A673 (cell line): ENCODE results near the gene NAT16.

Experiments
- EZH2 ChIP-seq: fragments of 200-600 bp; sonication (generic); IDR thresholded peaks from 2 replicates; pipeline ENCODE4 v1.6.1; 2017; ENCODE audit warnings: borderline replicate concordance, low read depth, mild to moderate bottlenecking, mixed read lengths, antibody characterized with exemption, low read length; ENCODE audit not compliant: poor library complexity, severe bottlenecking
- TF ChIP-seq, protein P1 (sequence below): fragments of 300-800, 200-600 bp; sonication (generic); conservative IDR thresholded peaks from 2 replicates; pipeline ENCODE4 v1.5.1; 2017; ENCODE audit warnings: low read depth, mild to moderate bottlenecking, antibody characterized with exemption, low read length, moderate library complexity, mixed read lengths

DNA sequence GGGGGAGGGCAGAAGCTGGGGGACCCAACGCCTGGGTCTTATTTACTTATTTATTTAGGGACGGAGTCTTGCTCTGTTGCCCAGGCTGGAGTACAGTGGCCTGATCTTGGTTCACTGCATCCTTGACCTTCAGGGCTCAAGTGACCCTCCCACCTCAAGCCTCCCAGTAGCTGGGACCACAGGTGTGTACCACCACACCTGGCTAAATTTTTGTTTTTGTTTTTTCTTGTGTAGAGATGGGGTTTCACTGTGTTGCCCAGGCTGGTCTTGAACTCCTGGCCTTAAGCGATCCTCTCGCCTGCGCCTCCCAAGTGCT lies 22.5 kb upstream of the NAT16 start:
- no peak for TF ChIP-seq EZH2
- TF ChIP-seq, protein P1, sequence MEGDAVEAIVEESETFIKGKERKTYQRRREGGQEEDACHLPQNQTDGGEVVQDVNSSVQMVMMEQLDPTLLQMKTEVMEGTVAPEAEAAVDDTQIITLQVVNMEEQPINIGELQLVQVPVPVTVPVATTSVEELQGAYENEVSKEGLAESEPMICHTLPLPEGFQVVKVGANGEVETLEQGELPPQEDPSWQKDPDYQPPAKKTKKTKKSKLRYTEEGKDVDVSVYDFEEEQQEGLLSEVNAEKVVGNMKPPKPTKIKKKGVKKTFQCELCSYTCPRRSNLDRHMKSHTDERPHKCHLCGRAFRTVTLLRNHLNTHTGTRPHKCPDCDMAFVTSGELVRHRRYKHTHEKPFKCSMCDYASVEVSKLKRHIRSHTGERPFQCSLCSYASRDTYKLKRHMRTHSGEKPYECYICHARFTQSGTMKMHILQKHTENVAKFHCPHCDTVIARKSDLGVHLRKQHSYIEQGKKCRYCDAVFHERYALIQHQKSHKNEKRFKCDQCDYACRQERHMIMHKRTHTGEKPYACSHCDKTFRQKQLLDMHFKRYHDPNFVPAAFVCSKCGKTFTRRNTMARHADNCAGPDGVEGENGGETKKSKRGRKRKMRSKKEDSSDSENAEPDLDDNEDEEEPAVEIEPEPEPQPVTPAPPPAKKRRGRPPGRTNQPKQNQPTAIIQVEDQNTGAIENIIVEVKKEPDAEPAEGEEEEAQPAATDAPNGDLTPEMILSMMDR: no peak
